ENCODE results near the gene MMP1.

- TF ChIP-seq REST (IDR thresholded peaks at IDR 0.05; ENCODE audit: insufficient read depth in 1 of 2, low read depth in 2 of 2, low read length in 2 of 2), result no peak
- no peak for TF ChIP-seq TAF1 (IDR thresholded peaks at IDR 0.05; ENCODE audit: borderline replicate concordance, insufficient read depth, low read length)
- no peak for TF ChIP-seq POLR2AphosphoS5 (IDR thresholded peaks at IDR 0.05; ENCODE audit: low read depth, low read length)
Measured at GRCh38 chr11:102846292-102846691, 48.3 kb upstream of the MMP1 start.
